ENCODE data around the gene CENPC. TPM values are rescaled to one million over a fixed set of nuclear protein-coding genes. Genes with fewer than 3 reads are reported as not detected.
"Not testable (repeated sequence)": the region's sequence is repeated elsewhere in the genome, so short reads cannot be mapped to it uniquely, and the experiment has no call there.

Gene CENPC
- total RNA-seq, 1 donor from 2014 or later, result 28.4 TPM

GRCh38 chr4:67558493-67558892 is 13.2 kb upstream of the CENPC start, which contains the start of gene STAP1:
STAP1 (plus strand) TSS chr4:67558727; CDS start chr4:67558810, 83 bp downstream.
- H3K27me3 Mint-ChIP-seq (ENCODE audit: low read depth), result no peaks in the 10 kb centered on the region
- no peak within 1 kb of the TSS for H3K4me3 Mint-ChIP-seq
- DNase-seq (ENCODE audit: low spot score in 2 of 2, unreplicated experiment in 2 of 2), result no peak
- H3K4me1 Mint-ChIP-seq, result peaks cover 6% of the 10 kb centered on the region
- no peaks in the 10 kb centered on the region for H3K36me3 Mint-ChIP-seq
- no peak within 1 kb of the TSS for H3K27ac Mint-ChIP-seq
- no peak for TF ChIP-seq CTCF (IDR thresholded peaks at IDR 0.05; ENCODE audit: unreplicated experiment)
- no peaks in the 10 kb centered on the region for H3K9me3 Mint-ChIP-seq

DNA sequence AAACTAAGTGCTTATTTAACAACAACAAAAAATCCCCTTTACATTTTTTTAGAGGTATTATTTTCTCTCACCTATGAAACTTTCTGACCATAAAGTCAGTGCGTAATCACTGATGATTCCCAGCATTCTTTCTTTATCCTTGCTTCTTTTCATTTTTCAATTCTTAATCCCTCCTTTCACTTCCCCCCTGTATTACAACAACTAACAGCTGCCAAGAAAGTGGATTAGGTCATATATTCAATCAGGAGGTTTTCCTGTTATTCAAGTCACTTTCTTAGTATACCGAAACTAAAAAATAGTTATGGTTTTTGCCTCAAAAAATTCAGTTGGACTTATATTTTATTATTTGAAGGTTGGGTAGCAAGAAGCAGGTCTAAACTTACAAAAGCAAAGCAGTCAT is 11.1 kb upstream of the CENPC start:
- DNase-seq (ENCODE audit: low spot score in 2 of 2, unreplicated experiment in 2 of 2), result no peak
- H3K4me1 Mint-ChIP-seq, result peaks cover 14% of the 10 kb centered on the region
- no peak overlapping the region for H3K4me3 Mint-ChIP-seq

GRCh38 chr4:67555447-67555846 is 10.1 kb upstream of the CENPC start:
- H3K27ac Mint-ChIP-seq, result no peak overlapping the region
- DNase-seq (ENCODE audit: low spot score in 2 of 2, unreplicated experiment in 2 of 2), result no peak
- H3K27me3 Mint-ChIP-seq (ENCODE audit: low read depth), result no peaks in the 10 kb centered on the region
- H3K4me1 Mint-ChIP-seq, result peaks cover 14% of the 10 kb centered on the region
- no peaks in the 10 kb centered on the region for H3K36me3 Mint-ChIP-seq
- no peak for TF ChIP-seq CTCF (IDR thresholded peaks at IDR 0.05; ENCODE audit: unreplicated experiment)
- no peaks in the 10 kb centered on the region for H3K9me3 Mint-ChIP-seq
- no peak overlapping the region for H3K4me3 Mint-ChIP-seq

More for the DNA sequence above, 11.1 kb upstream of the CENPC start:
- Mint-ChIP-seq H3K36me3 (no peaks in the 10 kb centered on the region), H3K27ac (no peak overlapping the region), H3K27me3 (ENCODE audit: low read depth) (no peaks in the 10 kb centered on the region), H3K9me3 (no peaks in the 10 kb centered on the region)
- TF ChIP-seq CTCF (IDR thresholded peaks at IDR 0.05; ENCODE audit: unreplicated experiment), result no peak

- Mint-ChIP-seq H3K9me3 (no peaks in the 10 kb centered on the region), H3K36me3 (no peaks in the 10 kb centered on the region), H3K4me1 (peaks cover 14% of the 10 kb centered on the region), H3K27me3 (ENCODE audit: low read depth) (no peaks in the 10 kb centered on the region), H3K27ac (no peak overlapping the region), H3K4me3 (no peak overlapping the region)
- no peak for TF ChIP-seq CTCF (IDR thresholded peaks at IDR 0.05; ENCODE audit: unreplicated experiment)
- no peak for DNase-seq (ENCODE audit: low spot score in 2 of 2, unreplicated experiment in 2 of 2)
These were observed 8.8 kb upstream of the CENPC start for GRCh38 chr4:67554096-67554495.

GRCh38 chr4:67552146-67552792 is 7.0 kb upstream of the CENPC start:
- not testable (repeated sequence) for H3K9me3 Mint-ChIP-seq; H3K36me3 Mint-ChIP-seq; H3K27me3 Mint-ChIP-seq (ENCODE audit: low read depth); DNase-seq (ENCODE audit: low spot score in 2 of 2, unreplicated experiment in 2 of 2); H3K27ac Mint-ChIP-seq; H3K4me3 Mint-ChIP-seq
- peaks cover 13% of the 10 kb centered on the region for H3K4me1 Mint-ChIP-seq

GRCh38 chr4:67550857-67551256 is 5.6 kb upstream of the CENPC start:
- Mint-ChIP-seq H3K36me3 (no peaks in the 10 kb centered on the region), H3K4me1 (peaks cover 8% of the 10 kb centered on the region), H3K4me3 (no peak overlapping the region), H3K27ac (no peak overlapping the region), H3K27me3 (ENCODE audit: low read depth) (no peaks in the 10 kb centered on the region), H3K9me3 (no peaks in the 10 kb centered on the region)
- DNase-seq (ENCODE audit: low spot score in 2 of 2, unreplicated experiment in 2 of 2), result no peak
- no peak for TF ChIP-seq CTCF (IDR thresholded peaks at IDR 0.05; ENCODE audit: unreplicated experiment)
